NB4 (cell line): ENCODE results near the gene PPP1R14C.

Source experiments
- POLR2A ChIP-seq: IDR thresholded peaks from 2 replicates; pipeline ENCODE4 v1.6.1; 2011; ENCODE audit warnings: mild to moderate bottlenecking; ENCODE audit not compliant: insufficient read length; ENCODE audit errors: extremely low read depth
- TF ChIP-seq, protein P1 (sequence below): IDR thresholded peaks from one replicate; pipeline ENCODE4 v1.5.1; 2012; ENCODE audit warnings: low read depth, low read length
- TF ChIP-seq, protein P2 (sequence below): IDR thresholded peaks from 2 replicates; pipeline ENCODE4 v1.6.1; 2011; ENCODE audit warnings: low read depth, low read length

DNA sequence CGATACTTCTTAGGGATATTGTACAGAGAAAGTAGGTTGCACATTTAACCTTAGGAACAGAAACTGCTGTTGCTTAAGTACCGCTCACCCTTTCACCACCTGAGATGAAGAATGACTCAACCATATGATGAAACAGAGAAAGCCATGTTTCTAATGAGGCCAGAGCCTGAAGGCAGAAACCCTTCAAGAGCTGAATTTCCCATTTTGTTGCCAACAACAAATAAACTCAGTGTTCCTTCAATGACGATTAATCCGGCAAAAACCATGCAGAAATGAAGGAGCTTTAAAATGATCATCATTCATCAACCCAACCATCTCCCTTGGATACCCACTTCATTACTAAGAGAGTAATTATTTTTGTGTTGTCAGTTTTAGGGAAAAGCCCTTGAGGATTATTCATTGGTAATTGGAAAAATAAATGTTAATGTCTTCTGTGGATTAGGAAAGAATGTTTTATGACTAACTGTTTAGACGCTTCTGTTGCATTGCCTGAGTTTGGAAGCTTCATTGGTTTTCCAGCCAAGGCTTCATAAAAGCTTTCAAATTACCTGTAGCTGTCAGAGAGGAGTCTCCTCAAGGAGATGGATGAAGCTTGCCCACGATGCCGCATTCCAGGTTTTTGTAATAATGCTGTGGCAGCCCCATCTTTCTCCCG is 113.9 kb downstream of the PPP1R14C start:
- TF ChIP-seq, protein P1, sequence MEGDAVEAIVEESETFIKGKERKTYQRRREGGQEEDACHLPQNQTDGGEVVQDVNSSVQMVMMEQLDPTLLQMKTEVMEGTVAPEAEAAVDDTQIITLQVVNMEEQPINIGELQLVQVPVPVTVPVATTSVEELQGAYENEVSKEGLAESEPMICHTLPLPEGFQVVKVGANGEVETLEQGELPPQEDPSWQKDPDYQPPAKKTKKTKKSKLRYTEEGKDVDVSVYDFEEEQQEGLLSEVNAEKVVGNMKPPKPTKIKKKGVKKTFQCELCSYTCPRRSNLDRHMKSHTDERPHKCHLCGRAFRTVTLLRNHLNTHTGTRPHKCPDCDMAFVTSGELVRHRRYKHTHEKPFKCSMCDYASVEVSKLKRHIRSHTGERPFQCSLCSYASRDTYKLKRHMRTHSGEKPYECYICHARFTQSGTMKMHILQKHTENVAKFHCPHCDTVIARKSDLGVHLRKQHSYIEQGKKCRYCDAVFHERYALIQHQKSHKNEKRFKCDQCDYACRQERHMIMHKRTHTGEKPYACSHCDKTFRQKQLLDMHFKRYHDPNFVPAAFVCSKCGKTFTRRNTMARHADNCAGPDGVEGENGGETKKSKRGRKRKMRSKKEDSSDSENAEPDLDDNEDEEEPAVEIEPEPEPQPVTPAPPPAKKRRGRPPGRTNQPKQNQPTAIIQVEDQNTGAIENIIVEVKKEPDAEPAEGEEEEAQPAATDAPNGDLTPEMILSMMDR: no peak
- TF ChIP-seq, protein P2, sequence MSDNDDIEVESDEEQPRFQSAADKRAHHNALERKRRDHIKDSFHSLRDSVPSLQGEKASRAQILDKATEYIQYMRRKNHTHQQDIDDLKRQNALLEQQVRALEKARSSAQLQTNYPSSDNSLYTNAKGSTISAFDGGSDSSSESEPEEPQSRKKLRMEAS: no peak
- TF ChIP-seq POLR2A: no peak
